ENCODE measurements around the gene NATD1. TPM values are rescaled to one million over a fixed set of nuclear protein-coding genes. Genes with fewer than 3 reads are reported as not detected.

Gene NATD1
- total RNA-seq, 1 experiment from 2014 or later: 3.1 TPM

- no peak overlapping the region for H2AFZ ChIP-seq (ENCODE audit: low read depth, low read length, poor library complexity, severe bottlenecking)
- no peak overlapping the region for H3K27ac ChIP-seq (ENCODE audit: low read depth, low read length)
- H3K4me3 ChIP-seq (replicated peaks in 1 of 2; ENCODE audit: low read depth in 1 of 2, low read length in 2 of 2): no peak overlapping the region
- ChIA-PET CTCF (no interaction called here), RAD21 (ENCODE audit: low non-redundant PET in 1 of 2, low total read pairs in 2 of 2, uncharacterized antibody in 2 of 2, unreplicated experiment in 2 of 2) (no interaction called here), POLR2A (no interaction called here)
- H3K36me3 ChIP-seq (ENCODE audit: control insufficient read depth in 1 of 2, insufficient read depth in 2 of 2, low read length in 2 of 2): peaks cover 2 to 16% of the 10 kb centered on the region in 2 experiments
- no TSS peak for BruUV-seq (replicated peaks)
- DNase-seq (ENCODE audit: low read depth, low spot score) (no peak), ATAC-seq (no peak)
- H3K27me3 ChIP-seq (ENCODE audit: insufficient read depth, low read length): no peaks in the 10 kb centered on the region
- no peaks in the 10 kb centered on the region for H3K4me1 ChIP-seq (ENCODE audit: control insufficient read depth in 1 of 2, insufficient read depth in 2 of 2, low read length in 2 of 2)
- H3K79me2 ChIP-seq (ENCODE audit: insufficient read depth, low read length): peaks cover 83% of the 10 kb centered on the region
- H3K9me3 ChIP-seq (ENCODE audit: control insufficient read depth in 1 of 2, insufficient read depth in 1 of 2, low read depth in 1 of 2, low read length in 2 of 2): no peaks in the 10 kb centered on the region
- H3K9ac ChIP-seq (ENCODE audit: low read length): no peak overlapping the region
- H3K9me2 ChIP-seq (ENCODE audit: insufficient read depth): no peaks in the 10 kb centered on the region
- no peaks in the 10 kb centered on the region for H4K20me1 ChIP-seq (ENCODE audit: insufficient read depth)
- H3K4me2 ChIP-seq (ENCODE audit: low read length): no peak overlapping the region
- intact Hi-C loops (cut with micrococcal nuclease): no loop called here
- TF ChIP-seq JUND (IDR thresholded peaks at IDR 0.05): no peak
- no peak for TF ChIP-seq ZBTB33 (IDR thresholded peaks at IDR 0.05; ENCODE audit: extremely low read depth, insufficient replicate concordance, low read length)
- no peak for TF ChIP-seq REST (IDR thresholded peaks at IDR 0.05; ENCODE audit: low read depth)
- no peak for TF ChIP-seq SIN3A (IDR thresholded peaks at IDR 0.05; ENCODE audit: low read depth)
- no peak for TF ChIP-seq SRF (IDR thresholded peaks at IDR 0.05; ENCODE audit: low read depth)
- TF ChIP-seq EGR1 (IDR thresholded peaks at IDR 0.05; ENCODE audit: low read depth): no peak
- TF ChIP-seq RAD21 (IDR thresholded peaks at IDR 0.05; ENCODE audit: low read depth): no peak
- no peak for TF ChIP-seq ATF3 (IDR thresholded peaks at IDR 0.05)
- TF ChIP-seq POLR2AphosphoS5 (IDR thresholded peaks at IDR 0.05; ENCODE audit: low read depth, low read length): no peak
- TF ChIP-seq ELF1 (IDR thresholded peaks at IDR 0.05; ENCODE audit: borderline replicate concordance, low read depth): no peak
- no peak for TF ChIP-seq ZFX (IDR thresholded peaks at IDR 0.05)
- no peak for TF ChIP-seq EZH2 (IDR thresholded peaks at IDR 0.05)
- TF ChIP-seq POLR2A (IDR thresholded peaks at IDR 0.05; ENCODE audit: borderline replicate concordance, extremely low read depth, insufficient read depth, insufficient read length): no peak
- no peak for TF ChIP-seq CEBPB (IDR thresholded peaks at IDR 0.05; ENCODE audit: low read depth)
Observed at GRCh38 chr17:21200590-21201297, 52.5 kb downstream of the NATD1 start.
